ENCODE results near the gene JOSD1. TPM values are rescaled to one million over a fixed set of nuclear protein-coding genes. Genes with fewer than 3 reads are reported as not detected.

The JOSD1 gene
- total and polyA plus RNA-seq, 2 of the 4 experiments (the other 2 are of a cell fraction) = 30.2 to 35.8 TPM

- Histone ChIP-seq H3K9me3 (ENCODE audit: control insufficient read depth, insufficient read depth, low read length) (no peaks in the 10 kb centered on the region), H3K36me3 (ENCODE audit: control insufficient read depth, insufficient read depth, low read length) (peaks cover 33% of the 10 kb centered on the region), H3K27me3 (ENCODE audit: control insufficient read depth, insufficient read depth, low read length) (no peaks in the 10 kb centered on the region), H3K23ac (ENCODE audit: low read depth, low read length) (no peak overlapping the region), H3K4me3 (ENCODE audit: insufficient read depth, low read depth, low read length) (no peak overlapping the region), H3K56ac (ENCODE audit: extremely low read depth, insufficient read depth, low read length) (no peak overlapping the region), H4K20me1 (ENCODE audit: insufficient read depth, low read length) (peaks cover 49% of the 10 kb centered on the region), H2AK9ac (replicated peaks; ENCODE audit: low read depth, low read length, poor library complexity) (no peak overlapping the region), H4K5ac (ENCODE audit: low read depth, low read length) (no peak overlapping the region), H3K9me1 (ENCODE audit: insufficient read depth, low read length) (peaks cover 27% of the 10 kb centered on the region), H2BK120ac (ENCODE audit: low read depth, low read length) (no peak overlapping the region), H2AFZ (replicated peaks; ENCODE audit: low read length, poor library complexity) (no peak overlapping the region), H2BK5ac (ENCODE audit: low read depth, low read length, poor library complexity, severe bottlenecking) (no peak overlapping the region), H2BK20ac (ENCODE audit: low read depth, low read length) (no peak overlapping the region), H3K4ac (ENCODE audit: low read depth, low read length) (no peak overlapping the region), H2BK15ac (ENCODE audit: low read depth, low read length) (no peak overlapping the region), H3K4me1 (ENCODE audit: control insufficient read depth, insufficient read depth, low read length) (peaks cover 4% of the 10 kb centered on the region), H3K18ac (ENCODE audit: low read depth, low read length) (no peak overlapping the region), H4K91ac (ENCODE audit: insufficient read depth, low read depth, low read length) (no peak overlapping the region), H3K27ac (ENCODE audit: insufficient read depth, low read length) (no peak overlapping the region; the same call in 1 of the 2 replicates), H3K14ac (replicated peaks; ENCODE audit: low read depth, low read length) (no peak overlapping the region), H3K79me1 (ENCODE audit: low read depth in 1 of 2, low read length in 2 of 2) (peaks cover 38 to 80% of the 10 kb centered on the region in 2 experiments), H4K8ac (ENCODE audit: low read depth in 2 of 2, low read length in 2 of 2) (no peak overlapping the region), H3K4me2 (ENCODE audit: low read depth, low read length) (no peak overlapping the region; the same call in 1 of the 2 replicates), H3K9ac (ENCODE audit: low read depth, low read length) (no peak overlapping the region), H2AK5ac (ENCODE audit: low read depth, low read length) (no peak overlapping the region)
- DNase-seq (peak; percentile 81), ATAC-seq (ENCODE audit: low read depth) (peak; percentile 97)
- in situ Hi-C loops (cut with MboI; ENCODE audit: low sequenced_read_pairs) = no loop called here
- intact Hi-C loops (cut with micrococcal nuclease) = no loop called here
- ChIA-PET CTCF (interaction anchor here (0.6 to 1.1 kb wide), 3 partner anchors 10 to 37 kb away, joined by 3 to 4 read pairs (median 3); partner anchors contain the start of genes GTPBP1 and TOMM22), POLR2A (ENCODE audit: unreplicated experiment) (no interaction called here)
- TF ChIP-seq RAD21 (IDR thresholded peaks at IDR 0.05; ENCODE audit: low read length) = peak; percentile 33
- no peak for TF ChIP-seq MAFK (IDR thresholded peaks at IDR 0.05; ENCODE audit: low read depth, low read length)
- peak; percentile 93 for TF ChIP-seq FOS (IDR thresholded peaks at IDR 0.05; ENCODE audit: low read depth, low read length)
- no peak for TF ChIP-seq RFX5 (IDR thresholded peaks at IDR 0.05; ENCODE audit: low read depth, low read length)
- TF ChIP-seq RCOR1 (IDR thresholded peaks at IDR 0.05; ENCODE audit: insufficient replicate concordance, low read length) = no peak
- no peak for TF ChIP-seq NFE2L2 (IDR thresholded peaks at IDR 0.05; ENCODE audit: low read depth, low read length)
- peak; percentile 66; the same call in 1 of the 2 replicates for TF ChIP-seq MXI1 (IDR thresholded peaks at IDR 0.05; ENCODE audit: borderline replicate concordance, low read depth, low read length)
- no peak for TF ChIP-seq CHD1 (IDR thresholded peaks at IDR 0.05; ENCODE audit: low read depth, low read length)
- peak; percentile 16; the same call in 1 of the 2 replicates for TF ChIP-seq SMC3 (IDR thresholded peaks at IDR 0.05; ENCODE audit: low read depth, low read length)
- TF ChIP-seq ELK1 (IDR thresholded peaks at IDR 0.05; ENCODE audit: borderline replicate concordance, low read depth, low read length) = no peak
- no peak for TF ChIP-seq CEBPB (IDR thresholded peaks at IDR 0.05; ENCODE audit: low read depth, low read length)
- TF ChIP-seq, protein P1, sequence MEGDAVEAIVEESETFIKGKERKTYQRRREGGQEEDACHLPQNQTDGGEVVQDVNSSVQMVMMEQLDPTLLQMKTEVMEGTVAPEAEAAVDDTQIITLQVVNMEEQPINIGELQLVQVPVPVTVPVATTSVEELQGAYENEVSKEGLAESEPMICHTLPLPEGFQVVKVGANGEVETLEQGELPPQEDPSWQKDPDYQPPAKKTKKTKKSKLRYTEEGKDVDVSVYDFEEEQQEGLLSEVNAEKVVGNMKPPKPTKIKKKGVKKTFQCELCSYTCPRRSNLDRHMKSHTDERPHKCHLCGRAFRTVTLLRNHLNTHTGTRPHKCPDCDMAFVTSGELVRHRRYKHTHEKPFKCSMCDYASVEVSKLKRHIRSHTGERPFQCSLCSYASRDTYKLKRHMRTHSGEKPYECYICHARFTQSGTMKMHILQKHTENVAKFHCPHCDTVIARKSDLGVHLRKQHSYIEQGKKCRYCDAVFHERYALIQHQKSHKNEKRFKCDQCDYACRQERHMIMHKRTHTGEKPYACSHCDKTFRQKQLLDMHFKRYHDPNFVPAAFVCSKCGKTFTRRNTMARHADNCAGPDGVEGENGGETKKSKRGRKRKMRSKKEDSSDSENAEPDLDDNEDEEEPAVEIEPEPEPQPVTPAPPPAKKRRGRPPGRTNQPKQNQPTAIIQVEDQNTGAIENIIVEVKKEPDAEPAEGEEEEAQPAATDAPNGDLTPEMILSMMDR (conservative IDR thresholded peaks at IDR 0.05; ENCODE audit: low read depth, low read length) = peak; percentile 53
- TF ChIP-seq POLR2A (IDR thresholded peaks at IDR 0.05; ENCODE audit: low read depth, low read length) = no peak
- TF ChIP-seq, protein P2, sequence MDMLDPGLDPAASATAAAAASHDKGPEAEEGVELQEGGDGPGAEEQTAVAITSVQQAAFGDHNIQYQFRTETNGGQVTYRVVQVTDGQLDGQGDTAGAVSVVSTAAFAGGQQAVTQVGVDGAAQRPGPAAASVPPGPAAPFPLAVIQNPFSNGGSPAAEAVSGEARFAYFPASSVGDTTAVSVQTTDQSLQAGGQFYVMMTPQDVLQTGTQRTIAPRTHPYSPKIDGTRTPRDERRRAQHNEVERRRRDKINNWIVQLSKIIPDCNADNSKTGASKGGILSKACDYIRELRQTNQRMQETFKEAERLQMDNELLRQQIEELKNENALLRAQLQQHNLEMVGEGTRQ (IDR thresholded peaks at IDR 0.05; ENCODE audit: low read depth, low read length) = no peak
- no peak for TF ChIP-seq MAZ (IDR thresholded peaks at IDR 0.05; ENCODE audit: borderline replicate concordance, low read depth, low read length)
- TF ChIP-seq BHLHE40 (IDR thresholded peaks at IDR 0.05; ENCODE audit: low read depth, low read length) = peak; percentile 8; the same call in 1 of the 2 replicates
- BruUV-seq (replicated peaks) = no TSS peak
- dilution Hi-C loops (cut with HindIII; ENCODE audit: low sequenced_read_pairs, unreplicated experiment) = no loop called here
- 26% methylated on average over 3 of the region's 6 CpGs; no CpG with 5 or more reads in 1 of the 2 experiments for WGBS, 2 experiments (ENCODE audit: extremely low coverage in 2 of 2, insufficient read length in 1 of 2)
Observed at GRCh38 chr22:38718414-38718813, 17.7 kb upstream of the JOSD1 start.

Data from IMR-90 (cell line).